Measurements from ENCODE around the gene PDLIM5.

Gene PDLIM5

GRCh38 chr4:94678896-94679295, 227.2 kb downstream of the PDLIM5 start:
- ChIA-PET CTCF (no interaction called here), POLR2A (no interaction called here)
- TF ChIP-seq CTCF (IDR thresholded peaks at IDR 0.05; ENCODE audit: insufficient read depth, low read length, missing control alignments), result no peak
- no peak for DNase-seq (ENCODE audit: low read depth, low spot score)
- H3K4me3 ChIP-seq (ENCODE audit: low read depth, low read length), result no peak overlapping the region

GRCh38 chr4:94680176-94680862, 228.6 kb downstream of the PDLIM5 start:
- no peak for DNase-seq (ENCODE audit: low read depth, low spot score)
- ChIA-PET POLR2A (no interaction called here), CTCF (interaction anchor here (1.9 kb wide), 1 partner anchor 273 kb away, joined by 4 read pairs; no protein-coding TSS in a partner anchor)
- no peak overlapping the region for H3K4me3 ChIP-seq (ENCODE audit: low read depth, low read length)
- no peak for TF ChIP-seq CTCF (IDR thresholded peaks at IDR 0.05; ENCODE audit: insufficient read depth, low read length, missing control alignments)

GRCh38 chr4:94686086-94686485, 234.3 kb downstream of the PDLIM5 start:
- no peak overlapping the region for H3K4me3 ChIP-seq (ENCODE audit: low read depth, low read length)
- no peak for DNase-seq (ENCODE audit: low read depth, low spot score)
- ChIA-PET POLR2A (no interaction called here), CTCF (no interaction called here)
- TF ChIP-seq CTCF (IDR thresholded peaks at IDR 0.05; ENCODE audit: insufficient read depth, low read length, missing control alignments), result no peak

- CTCF ChIA-PET, result no interaction called here
- POLR2A ChIA-PET, result no interaction called here
- no peak for TF ChIP-seq CTCF (IDR thresholded peaks at IDR 0.05; ENCODE audit: insufficient read depth, low read length, missing control alignments)
- DNase-seq (ENCODE audit: low read depth, low spot score), result no peak
- H3K4me3 ChIP-seq (ENCODE audit: low read depth, low read length), result no peak overlapping the region
Observed at GRCh38 chr4:94689155-94689860, 237.6 kb downstream of the PDLIM5 start.

- DNase-seq (ENCODE audit: low read depth, low spot score), result no peak
- no peak overlapping the region for H3K4me3 ChIP-seq (ENCODE audit: low read depth, low read length)
- no peak for TF ChIP-seq CTCF (IDR thresholded peaks at IDR 0.05; ENCODE audit: insufficient read depth, low read length, missing control alignments)
- ChIA-PET CTCF (no interaction called here), POLR2A (no interaction called here)
Observed at GRCh38 chr4:94690851-94691254, 239.1 kb downstream of the PDLIM5 start.

- ChIA-PET POLR2A (no interaction called here), CTCF (no interaction called here)
- no peak for DNase-seq (ENCODE audit: low read depth, low spot score)
- H3K4me3 ChIP-seq (ENCODE audit: low read depth, low read length), result no peak overlapping the region
- no peak for TF ChIP-seq CTCF (IDR thresholded peaks at IDR 0.05; ENCODE audit: insufficient read depth, low read length, missing control alignments)
Observed at GRCh38 chr4:94691552-94691951, 239.8 kb downstream of the PDLIM5 start.
